ENCODE data around the gene KIRREL3. TPM values are rescaled to one million over a fixed set of nuclear protein-coding genes. Genes with fewer than 3 reads are reported as not detected.
A peak's percentile ranks its signal among the peaks of the same experiment; 100 is the strongest.

KIRREL3 gene
- total and polyA plus RNA-seq, 2 of the 8 experiments (the other 6 are each of a cell fraction or from before 2014, with no cell fraction given) = 0.29 to 0.32 TPM

GRCh38 chr11:126898802-126899201 lies 101.8 kb downstream of the KIRREL3 start:
- no peak overlapping the region for H3K4ac ChIP-seq (replicated peaks; ENCODE audit: insufficient read length, low read depth, low read length)
- no peak for FAIRE-seq
- no peak for DNase-seq (ENCODE audit: low read depth in 1 of 2, low spot score in 2 of 2)

More at GRCh38 chr11:126898802-126899201, 101.8 kb downstream of the KIRREL3 start:
- Histone ChIP-seq H2BK5ac (ENCODE audit: low read depth, low read length) (no peak overlapping the region), H4K20me1 (replicated peaks in 1 of 2; ENCODE audit: control insufficient read depth in 1 of 2, insufficient read depth in 2 of 2, low read length in 2 of 2) (no peaks in the 10 kb centered on the region), H2BK12ac (ENCODE audit: low read depth, low read length) (no peak overlapping the region), H3K36me3 (ENCODE audit: control insufficient read depth in 2 of 4, insufficient read depth in 4 of 4, low read length in 3 of 4) (no peaks in the 10 kb centered on the region), H4K5ac (ENCODE audit: insufficient read length, low read depth, low read length) (no peak overlapping the region), H3K9me3 (ENCODE audit: insufficient read depth in 2 of 2, low read depth in 1 of 2, low read length in 1 of 2) (peaks cover 0 to 6% of the 10 kb centered on the region in 2 experiments; a peak in 1 of 4 replicates), H2BK120ac (replicated peaks; ENCODE audit: low read depth, low read length) (no peak overlapping the region), H3K4me2 (ENCODE audit: insufficient read depth in 1 of 2, low read depth in 2 of 2, low read length in 2 of 2) (peak overlapping the region in 1 of 2 experiments; percentile 22; a peak in 2 of 4 replicates), H3K4me1 (replicated peaks in 1 of 4; ENCODE audit: control insufficient read depth in 3 of 4, insufficient read depth in 4 of 4, low read length in 3 of 4) (peaks cover 0 to 14% (median 8%) of the 10 kb centered on the region in 4 experiments; a peak in 4 of 7 replicates), H2AK5ac (ENCODE audit: low read depth, low read length) (no peak overlapping the region), H2AFZ (ENCODE audit: low read length) (no peak overlapping the region), H3K79me1 (ENCODE audit: low read depth, low read length) (no peaks in the 10 kb centered on the region), H3K23me2 (ENCODE audit: low read depth, low read length) (no peaks in the 10 kb centered on the region), H3K23ac (ENCODE audit: insufficient read length) (no peak overlapping the region), H3K27ac (ENCODE audit: low read depth, low read length) (no peak overlapping the region), H4K8ac (ENCODE audit: extremely low read depth, insufficient read depth, low read length) (no peak overlapping the region), H3K56ac (replicated peaks; ENCODE audit: insufficient read length, low read depth, low read length) (no peak overlapping the region), H4K91ac (replicated peaks; ENCODE audit: insufficient read length, low read length) (no peak overlapping the region), H3K9ac (replicated peaks in 1 of 4; ENCODE audit: extremely low read depth in 1 of 4, low read depth in 3 of 4, low read length in 3 of 4) (no peak overlapping the region), H3K79me2 (ENCODE audit: control insufficient read depth in 1 of 2, insufficient read depth in 2 of 2, low read length in 2 of 2) (no peaks in the 10 kb centered on the region), H2BK15ac (ENCODE audit: low read length) (no peak overlapping the region), H3K4me3 (ENCODE audit: extremely low read depth in 1 of 4, insufficient read depth in 2 of 4, low read depth in 3 of 4, low read length in 4 of 4) (no peak overlapping the region), H3K27me3 (replicated peaks in 1 of 4; ENCODE audit: control insufficient read depth in 3 of 4, extremely low read depth in 1 of 4, insufficient read depth in 3 of 4, low read length in 3 of 4) (no peaks in the 10 kb centered on the region), H3K18ac (ENCODE audit: extremely low read depth, low read length) (no peak overlapping the region), H2BK20ac (ENCODE audit: low read length) (no peak overlapping the region), H3K14ac (ENCODE audit: insufficient read length) (no peak overlapping the region)
- TF ChIP-seq HDAC6 (IDR thresholded peaks at IDR 0.05; ENCODE audit: low read depth, low read length) = no peak
- no peak for TF ChIP-seq JUN (IDR thresholded peaks at IDR 0.05; ENCODE audit: low read depth, low read length)
- no peak for TF ChIP-seq ATF2 (IDR thresholded peaks at IDR 0.05; ENCODE audit: low read length)
- TF ChIP-seq TCF12 (IDR thresholded peaks at IDR 0.05; ENCODE audit: low read depth, low read length) = no peak
- no peak for TF ChIP-seq SAP30 (IDR thresholded peaks at IDR 0.05; ENCODE audit: insufficient read depth, insufficient replicate concordance, low read length)
- no peak for TF ChIP-seq BRCA1 (IDR thresholded peaks at IDR 0.05; ENCODE audit: low read depth, low read length)
- TF ChIP-seq MAX (IDR thresholded peaks at IDR 0.05) = no peak
- no peak for TF ChIP-seq SUZ12 (IDR thresholded peaks at IDR 0.05; ENCODE audit: low read length)
- TF ChIP-seq CHD1 (IDR thresholded peaks at IDR 0.05; ENCODE audit: low read depth, low read length) = no peak
- TF ChIP-seq E2F6 (IDR thresholded peaks at IDR 0.05) = no peak
- TF ChIP-seq SP4 (IDR thresholded peaks at IDR 0.05; ENCODE audit: low read length) = no peak
- no peak for TF ChIP-seq KDM4A (IDR thresholded peaks at IDR 0.05; ENCODE audit: low read depth, low read length, severe bottlenecking)
- WGBS, 2 experiments (ENCODE audit: extremely low coverage in 1 of 2, insufficient coverage in 1 of 2, insufficient read length in 1 of 2, insufficient replicate concordance in 2 of 2, low coverage in 1 of 2, low lambda C conversion rate in 2 of 2, missing lambda C conversion rate in 1 of 2) = 55% methylated on average over 3 of the region's 3 CpGs; no CpG with 5 or more reads in 1 of the 2 experiments
- CTCF ChIA-PET (ENCODE audit: partially characterized antibody) = interaction anchor here (0.6 to 1.2 kb wide), 2 partner anchors 91 to 591 kb away, joined by 3 to 4 read pairs; no protein-coding TSS in a partner anchor
- POLR2A ChIA-PET (ENCODE audit: partially characterized antibody) = no interaction called here

All from H1 (cell line).